Right lobe of liver (tissue), 6 donors: Measurements from ENCODE around the gene SERINC3. TPM values are rescaled to one million over a fixed set of nuclear protein-coding genes. Genes with fewer than 3 reads are reported as not detected.
A peak's percentile ranks its signal among the peaks of the same experiment; 100 is the strongest.

Source experiments
- ATAC-seq, 4 donors: fragments of 200-7000 bp; cut with Tn5 transposase; one replicate each; pipeline ENCODE4 v1.9.1; 2020; ENCODE audit warnings: mild to moderate bottlenecking in 4 of 4, moderate library complexity in 4 of 4
- DNase-seq, 3 donors: peaks; one replicate each; pipeline ENCODE4 v3.0.0-alpha.2; 2020
- H3K27ac ChIP-seq, 3 donors: fragments of 200-600 bp; one replicate each; pipeline ENCODE4 v1.8.0; 2022
- H3K27me3 ChIP-seq, 2 donors: fragments of 200-600 bp; one replicate each; pipeline ENCODE4 v1.8.0; 2022
- H3K36me3 ChIP-seq, 4 donors: fragments of 200-600 bp; sonication (generic) in 1 of 4; one replicate each; pipeline versions ENCODE4 v1.5.1 to v1.8.0; 2017 to 2022; ENCODE audit warnings: control low read depth in 1 of 4
- H3K4me1 ChIP-seq, 4 donors: fragments of 200-600 bp; sonication (generic) in 1 of 4; one replicate each; pipeline versions ENCODE4 v1.5.1 to v1.8.0; 2017 to 2022; ENCODE audit warnings: control low read depth in 1 of 4
- H3K4me3 ChIP-seq, 3 donors: fragments of 200-600 bp; one replicate each; pipeline ENCODE4 v1.8.0; 2022
- H3K9me3 ChIP-seq, 4 donors: fragments of 200-600 bp; sonication (generic) in 1 of 4; one replicate each; pipeline versions ENCODE4 v1.5.1 to v1.8.0; 2017 to 2022; ENCODE audit warnings: control low read depth in 1 of 4
- POLR2A ChIP-seq: fragments of 450-650 bp; IDR thresholded peaks from one replicate; pipeline ENCODE4 v1.6.1; 2017; ENCODE audit warnings: antibody characterized with exemption, mild to moderate bottlenecking
- WGBS: methylation state at CpG from one replicate; pipeline ENCODE4 v1.1.6; 2018; ENCODE audit warnings: low coverage, low lambda C conversion rate; ENCODE audit not compliant: insufficient coverage; ENCODE audit errors: missing lambda C conversion rate; 5-methylcytosine and 5-hydroxymethylcytosine counted together
- intact Hi-C, 2 donors: fragments of 100-400 bp; cut with DNase I; formaldehyde crosslinking; loops; one replicate each; pipeline versions ENCODE4 v1.11.2 to v1.14.1; 2022
- total RNA-seq, 6 experiments: library from RNA; depleted of rRNA in 2 of 6; stranded (reverse); fragments of >200 nt in 2 of 6; fragmentation: NEBNext Ultra II Directional in 3 of 6; extraction: Animal tissue kit (Norgen Biotek cat#: 25700) in 3 of 6; gene quantifications; one replicate each; pipeline versions ENCODE4 v1.1.0 to v1.2.4, GENCODE V29; 2016 to 2023
- TF ChIP-seq, protein P1 (sequence below), 4 donors: fragments of 200-600 bp in 3 of 4; fragments of 450-650 bp in 1 of 4; IDR thresholded peaks; one replicate each; pipeline versions ENCODE4 v1.5.1 to v1.8.0; 2016 to 2022; ENCODE audit warnings: antibody characterized with exemption in 4 of 4, mild to moderate bottlenecking in 2 of 4
- donor health status: DM: no; HTN: yes; CAD: no.
- donor health status: DM: no; HTN: no; CAD: no.
- donor health status: DM: no; HTN: no; CAD: no.
- donor health status: DM: no; HTN: yes; CAD: no.
- donor health status: DM: no; HTN: yes; CAD: no.

The SERINC3 gene
- total RNA-seq, 6 experiments from 2014 or later = 42.2 to 77.5 (median 58.5) TPM

DNA sequence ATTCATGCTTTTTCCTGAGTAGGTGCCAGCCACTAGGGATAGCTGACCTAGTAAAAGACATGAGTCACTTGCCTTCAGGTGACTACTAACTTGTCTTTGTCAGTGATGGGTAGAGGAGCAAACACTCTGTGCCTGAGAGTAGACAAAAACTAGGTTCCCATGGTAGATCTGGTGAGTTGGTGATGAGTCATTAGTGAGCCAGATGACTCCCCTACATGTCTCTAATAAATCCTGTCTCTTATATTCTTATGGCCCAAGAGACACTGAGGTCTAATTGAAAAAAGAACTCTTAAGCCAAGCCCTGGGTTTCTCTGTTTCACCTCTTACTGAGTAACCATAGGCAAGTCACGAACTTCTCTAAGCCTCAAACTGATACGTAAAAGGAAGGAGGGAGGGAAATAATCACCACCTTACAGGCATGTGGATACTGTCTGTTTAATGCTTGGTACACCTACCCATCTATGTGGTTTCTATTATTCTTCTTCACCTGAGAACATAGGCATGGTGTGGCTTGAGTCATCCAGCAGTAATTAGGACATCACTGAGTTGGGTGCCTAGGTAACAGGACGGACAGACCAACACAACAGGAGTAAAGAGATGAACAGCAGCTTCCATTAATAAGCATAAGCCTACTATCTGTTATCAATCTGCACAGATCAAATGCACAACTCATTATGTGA, 25.9 kb downstream of the SERINC3 start:
- TF ChIP-seq, protein P1, sequence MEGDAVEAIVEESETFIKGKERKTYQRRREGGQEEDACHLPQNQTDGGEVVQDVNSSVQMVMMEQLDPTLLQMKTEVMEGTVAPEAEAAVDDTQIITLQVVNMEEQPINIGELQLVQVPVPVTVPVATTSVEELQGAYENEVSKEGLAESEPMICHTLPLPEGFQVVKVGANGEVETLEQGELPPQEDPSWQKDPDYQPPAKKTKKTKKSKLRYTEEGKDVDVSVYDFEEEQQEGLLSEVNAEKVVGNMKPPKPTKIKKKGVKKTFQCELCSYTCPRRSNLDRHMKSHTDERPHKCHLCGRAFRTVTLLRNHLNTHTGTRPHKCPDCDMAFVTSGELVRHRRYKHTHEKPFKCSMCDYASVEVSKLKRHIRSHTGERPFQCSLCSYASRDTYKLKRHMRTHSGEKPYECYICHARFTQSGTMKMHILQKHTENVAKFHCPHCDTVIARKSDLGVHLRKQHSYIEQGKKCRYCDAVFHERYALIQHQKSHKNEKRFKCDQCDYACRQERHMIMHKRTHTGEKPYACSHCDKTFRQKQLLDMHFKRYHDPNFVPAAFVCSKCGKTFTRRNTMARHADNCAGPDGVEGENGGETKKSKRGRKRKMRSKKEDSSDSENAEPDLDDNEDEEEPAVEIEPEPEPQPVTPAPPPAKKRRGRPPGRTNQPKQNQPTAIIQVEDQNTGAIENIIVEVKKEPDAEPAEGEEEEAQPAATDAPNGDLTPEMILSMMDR (IDR thresholded peaks at IDR 0.05) = no peak
- no peak for TF ChIP-seq POLR2A
- peaks cover 12 to 82% (median 35%) of the 10 kb centered on the region in 4 donors for H3K36me3 ChIP-seq
- intact Hi-C loops = no loop called here
- peak overlapping the region in 1 of 3 donors; percentile 54 for H3K27ac ChIP-seq
- DNase-seq (no peak), ATAC-seq (peak in 2 of 4 donors; percentile 29 to 38)
- H3K4me1 ChIP-seq = peaks cover 0 to 7% (median 0%) of the 10 kb centered on the region in 4 donors
- no peaks in the 10 kb centered on the region for H3K9me3 ChIP-seq
- WGBS = 79% methylated on average over 3 of the region's 3 CpGs
- H3K4me3 ChIP-seq = no peak overlapping the region
- no peaks in the 10 kb centered on the region for H3K27me3 ChIP-seq

DNA sequence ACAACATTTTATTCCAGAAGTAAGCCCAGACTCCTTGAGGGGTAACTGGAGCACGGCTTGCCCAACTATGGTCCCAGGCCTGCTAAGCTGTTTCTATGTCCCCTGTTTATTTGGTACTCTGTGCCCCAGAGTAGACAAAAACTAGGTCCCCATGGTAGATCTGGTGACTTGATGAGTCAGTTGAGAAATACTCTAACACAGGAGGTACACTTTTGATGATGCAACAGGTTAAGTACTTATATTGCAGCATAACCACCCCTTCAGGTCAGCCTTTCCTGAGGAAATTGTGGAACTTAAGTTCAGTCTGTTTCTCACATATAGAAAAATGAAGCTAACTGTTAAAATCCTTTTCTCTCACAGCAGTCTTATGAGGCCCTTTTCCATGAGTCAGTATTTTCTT, 26.6 kb downstream of the SERINC3 start:
- intact Hi-C loops = no loop called here
- no peaks in the 10 kb centered on the region for H3K27me3 ChIP-seq
- peaks cover 0 to 7% (median 0%) of the 10 kb centered on the region in 4 donors for H3K4me1 ChIP-seq
- ATAC-seq (peak; percentile 63 to 79 (median 75)), DNase-seq (no peak)
- H3K36me3 ChIP-seq = peaks cover 7 to 82% (median 30%) of the 10 kb centered on the region in 4 donors
- H3K27ac ChIP-seq = peak overlapping the region in 1 of 3 donors; percentile 54
- H3K9me3 ChIP-seq = no peaks in the 10 kb centered on the region
- no peak overlapping the region for H3K4me3 ChIP-seq
- WGBS = 100% methylated on average over 1 of the region's 1 CpG
- TF ChIP-seq, protein P1 (IDR thresholded peaks at IDR 0.05) = no peak
- TF ChIP-seq POLR2A = no peak

DNA sequence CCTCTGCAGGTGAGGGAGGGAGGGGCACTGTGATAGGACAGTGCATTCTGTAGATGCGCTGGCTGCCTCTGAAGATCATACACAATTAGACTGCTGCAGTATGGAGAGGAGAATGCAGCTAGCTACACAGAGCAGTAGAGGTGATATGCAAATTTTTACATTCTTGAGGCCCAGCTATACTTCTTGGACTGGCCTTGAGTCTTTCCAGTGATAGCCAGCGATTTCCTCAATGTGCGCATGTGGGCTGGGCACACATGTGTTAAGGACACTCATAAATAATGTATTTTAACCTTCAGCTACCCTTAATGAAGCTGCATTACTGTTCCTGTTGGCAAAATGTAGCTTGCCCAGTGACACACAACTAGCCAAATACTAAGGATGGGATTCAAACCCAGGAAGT, 27.2 kb downstream of the SERINC3 start:
- no peak for TF ChIP-seq POLR2A
- TF ChIP-seq, protein P1 (IDR thresholded peaks at IDR 0.05) = no peak
- DNase-seq (no peak), ATAC-seq (peak in 1 of 4 donors; percentile 7)
- no peaks in the 10 kb centered on the region for H3K9me3 ChIP-seq
- H3K4me1 ChIP-seq = peaks cover 0 to 7% (median 0%) of the 10 kb centered on the region in 4 donors
- no peaks in the 10 kb centered on the region for H3K27me3 ChIP-seq
- H3K4me3 ChIP-seq = no peak overlapping the region
- intact Hi-C loops = no loop called here
- 90% methylated on average over 3 of the region's 3 CpGs for WGBS
- peak overlapping the region in 1 of 3 donors; percentile 54 for H3K27ac ChIP-seq
- H3K36me3 ChIP-seq = peaks cover 3 to 82% (median 27%) of the 10 kb centered on the region in 4 donors

DNA sequence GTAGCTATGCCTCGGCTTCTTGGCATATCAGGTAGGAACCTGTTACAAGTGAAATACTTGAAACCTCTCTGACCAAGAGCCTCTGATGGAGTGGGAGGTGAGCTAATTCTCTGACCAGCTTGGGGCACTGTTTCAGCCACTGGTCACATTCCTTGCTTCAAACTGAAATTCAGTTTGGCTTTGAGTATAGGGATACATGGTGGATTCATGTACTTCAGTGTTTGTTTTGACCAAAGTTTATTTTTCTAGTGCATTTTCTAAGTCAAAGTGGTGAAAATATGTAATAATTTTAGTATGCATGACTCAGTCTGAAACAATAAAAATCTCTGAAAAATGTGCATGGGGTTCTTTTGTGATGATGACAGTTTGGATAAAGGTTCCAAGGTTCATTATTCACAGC, 27.6 kb downstream of the SERINC3 start:
- TF ChIP-seq POLR2A = no peak
- TF ChIP-seq, protein P1 (IDR thresholded peaks at IDR 0.05) = no peak
- no peak overlapping the region for H3K4me3 ChIP-seq
- no peaks in the 10 kb centered on the region for H3K9me3 ChIP-seq
- peaks cover 3 to 82% (median 26%) of the 10 kb centered on the region in 4 donors for H3K36me3 ChIP-seq
- H3K27me3 ChIP-seq = no peaks in the 10 kb centered on the region
- peaks cover 0 to 7% (median 0%) of the 10 kb centered on the region in 4 donors for H3K4me1 ChIP-seq
- intact Hi-C loops = no loop called here
- no peak for ATAC-seq
- H3K27ac ChIP-seq = no peak overlapping the region
- no peak for DNase-seq
- WGBS = 88% methylated on average over 1 of the region's 1 CpG
